ENCODE data around the gene BMPR1B.

DNA sequence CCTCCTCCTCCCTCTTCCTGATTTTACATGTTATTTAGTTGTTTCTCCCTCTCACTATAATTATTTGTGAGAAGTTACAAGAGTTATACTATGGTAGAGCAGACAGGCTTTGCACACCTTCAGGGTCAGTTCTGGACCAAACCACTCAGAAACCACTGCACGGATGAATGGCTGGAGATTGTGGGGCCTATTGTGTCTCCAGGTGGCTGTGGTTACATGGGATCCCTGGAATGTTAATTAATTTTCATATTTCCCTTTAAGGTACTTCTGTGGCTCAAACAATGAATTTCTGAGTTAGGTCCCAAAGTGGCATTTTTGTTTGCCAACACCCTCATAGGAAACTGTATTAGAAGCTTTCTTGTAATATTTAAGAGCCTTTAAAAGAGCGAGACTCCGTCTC, 151.9 kb downstream of the BMPR1B start:
- TF ChIP-seq, protein P1, sequence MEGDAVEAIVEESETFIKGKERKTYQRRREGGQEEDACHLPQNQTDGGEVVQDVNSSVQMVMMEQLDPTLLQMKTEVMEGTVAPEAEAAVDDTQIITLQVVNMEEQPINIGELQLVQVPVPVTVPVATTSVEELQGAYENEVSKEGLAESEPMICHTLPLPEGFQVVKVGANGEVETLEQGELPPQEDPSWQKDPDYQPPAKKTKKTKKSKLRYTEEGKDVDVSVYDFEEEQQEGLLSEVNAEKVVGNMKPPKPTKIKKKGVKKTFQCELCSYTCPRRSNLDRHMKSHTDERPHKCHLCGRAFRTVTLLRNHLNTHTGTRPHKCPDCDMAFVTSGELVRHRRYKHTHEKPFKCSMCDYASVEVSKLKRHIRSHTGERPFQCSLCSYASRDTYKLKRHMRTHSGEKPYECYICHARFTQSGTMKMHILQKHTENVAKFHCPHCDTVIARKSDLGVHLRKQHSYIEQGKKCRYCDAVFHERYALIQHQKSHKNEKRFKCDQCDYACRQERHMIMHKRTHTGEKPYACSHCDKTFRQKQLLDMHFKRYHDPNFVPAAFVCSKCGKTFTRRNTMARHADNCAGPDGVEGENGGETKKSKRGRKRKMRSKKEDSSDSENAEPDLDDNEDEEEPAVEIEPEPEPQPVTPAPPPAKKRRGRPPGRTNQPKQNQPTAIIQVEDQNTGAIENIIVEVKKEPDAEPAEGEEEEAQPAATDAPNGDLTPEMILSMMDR (IDR thresholded peaks at IDR 0.05): no peak
- TF ChIP-seq ZFX (IDR thresholded peaks at IDR 0.05; ENCODE audit: borderline replicate concordance): no peak
